GM21447 (cell line): ENCODE results near the gene SLC28A1.
A peak's percentile ranks its signal among the peaks of the same experiment; 100 is the strongest.
"Not testable (repeated sequence)": the region's sequence is repeated elsewhere in the genome, so short reads cannot be mapped to it uniquely, and the experiment has no call there.

Experiments
- ATAC-seq: cut with Tn5 transposase; IDR thresholded peaks from one replicate; pipeline ENCODE4 v1.9.1; 2021; ENCODE audit not compliant: unreplicated experiment

SLC28A1 gene

DNA sequence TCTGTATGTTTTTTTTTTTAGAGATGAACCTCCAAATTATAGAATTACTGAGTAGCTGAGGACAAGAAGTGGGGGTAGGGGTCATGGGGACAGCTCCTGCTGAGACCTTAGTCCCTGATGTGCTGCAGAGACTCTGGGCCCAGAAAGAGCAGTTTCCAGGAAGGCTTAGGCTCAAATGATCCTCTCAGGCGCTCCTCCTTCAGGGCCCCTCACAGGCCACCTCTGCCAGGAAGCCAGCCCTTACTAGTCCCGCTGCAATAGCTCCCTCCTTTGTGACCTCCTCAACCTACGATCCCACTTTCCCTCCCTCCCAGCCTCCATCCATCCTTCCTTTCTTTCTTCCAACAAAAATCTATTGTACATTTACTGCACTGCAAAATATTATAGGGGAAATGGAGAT is 24.6 kb downstream of the SLC28A1 start:
- ATAC-seq: no peak

- ATAC-seq: no peak
These were observed 25.3 kb downstream of the SLC28A1 start for GRCh38 chr15:84909782-84910181.

- no peak for ATAC-seq
These were observed 26.6 kb downstream of the SLC28A1 start for GRCh38 chr15:84910928-84911623.

- ATAC-seq: no peak
These were observed 27.6 kb downstream of the SLC28A1 start for GRCh38 chr15:84911879-84912660.

DNA sequence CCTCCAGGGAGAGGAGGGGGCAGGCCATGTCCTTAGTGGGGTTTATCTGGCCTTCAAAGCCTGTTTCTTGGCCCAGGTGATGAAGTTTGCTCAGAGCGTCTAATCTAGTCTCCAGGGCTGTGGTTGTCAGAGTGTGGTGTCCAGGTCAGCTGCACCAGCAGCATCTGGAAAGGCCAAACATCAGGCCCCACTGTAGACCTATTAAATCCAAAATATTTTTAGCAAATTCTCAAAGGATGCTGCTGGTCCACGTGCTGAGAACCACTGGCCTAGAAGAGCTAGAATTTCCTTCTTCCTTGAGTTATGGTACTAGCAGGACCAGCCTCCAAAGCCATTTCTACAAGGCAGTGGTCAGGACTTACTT is 28.9 kb downstream of the SLC28A1 start:
- no peak for ATAC-seq

DNA sequence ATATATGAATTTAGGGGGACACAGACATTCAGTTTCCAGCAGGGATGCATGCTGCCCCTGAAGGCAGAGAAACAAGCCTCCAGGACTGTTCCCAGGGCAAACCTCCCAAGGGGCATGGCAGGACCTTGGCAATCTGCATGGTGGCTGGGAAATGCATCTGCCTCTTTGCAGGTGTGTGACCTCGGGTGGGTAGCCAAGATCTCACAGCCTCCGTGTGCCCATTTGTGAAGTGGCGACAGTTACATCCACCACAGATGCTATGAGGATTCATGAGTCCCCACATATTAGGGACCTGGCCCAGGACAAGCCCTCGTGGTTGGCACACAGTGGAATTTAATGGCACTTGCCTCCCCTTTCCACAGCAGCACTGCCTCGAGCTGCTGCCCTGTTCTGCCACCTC is 29.9 kb downstream of the SLC28A1 start:
- ATAC-seq: no peak

GRCh38 chr15:84914909-84915605 is 30.6 kb downstream of the SLC28A1 start:
- peak; percentile 97 for ATAC-seq

- no peak for ATAC-seq
These were observed 31.1 kb downstream of the SLC28A1 start for GRCh38 chr15:84915606-84915958.

DNA sequence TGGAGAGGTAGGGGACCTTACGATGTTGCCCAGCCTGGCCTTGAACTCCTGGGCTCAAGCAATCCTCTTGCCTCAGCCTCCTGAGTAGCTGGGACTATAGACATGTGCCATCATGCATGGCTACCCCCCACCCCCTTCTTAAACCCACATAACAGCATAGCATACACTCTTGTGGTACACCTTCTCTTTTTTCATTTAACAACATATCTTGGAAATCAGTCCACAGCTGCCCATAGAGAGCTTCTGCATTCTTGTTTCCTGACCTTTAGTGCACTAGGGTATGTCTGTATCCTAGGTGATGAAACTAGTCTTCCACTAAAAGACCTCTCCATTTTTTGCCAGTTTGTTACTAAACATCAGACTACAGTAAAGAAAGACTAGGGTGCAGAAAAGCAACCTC is 33.0 kb downstream of the SLC28A1 start:
- ATAC-seq: no peak

- no peak for ATAC-seq
These were observed 34.7 kb downstream of the SLC28A1 start for GRCh38 chr15:84919106-84919667.

GRCh38 chr15:84921121-84921520 is 36.7 kb downstream of the SLC28A1 start:
- no peak for ATAC-seq

GRCh38 chr15:84922530-84922929 is 38.1 kb downstream of the SLC28A1 start:
- no peak for ATAC-seq

DNA sequence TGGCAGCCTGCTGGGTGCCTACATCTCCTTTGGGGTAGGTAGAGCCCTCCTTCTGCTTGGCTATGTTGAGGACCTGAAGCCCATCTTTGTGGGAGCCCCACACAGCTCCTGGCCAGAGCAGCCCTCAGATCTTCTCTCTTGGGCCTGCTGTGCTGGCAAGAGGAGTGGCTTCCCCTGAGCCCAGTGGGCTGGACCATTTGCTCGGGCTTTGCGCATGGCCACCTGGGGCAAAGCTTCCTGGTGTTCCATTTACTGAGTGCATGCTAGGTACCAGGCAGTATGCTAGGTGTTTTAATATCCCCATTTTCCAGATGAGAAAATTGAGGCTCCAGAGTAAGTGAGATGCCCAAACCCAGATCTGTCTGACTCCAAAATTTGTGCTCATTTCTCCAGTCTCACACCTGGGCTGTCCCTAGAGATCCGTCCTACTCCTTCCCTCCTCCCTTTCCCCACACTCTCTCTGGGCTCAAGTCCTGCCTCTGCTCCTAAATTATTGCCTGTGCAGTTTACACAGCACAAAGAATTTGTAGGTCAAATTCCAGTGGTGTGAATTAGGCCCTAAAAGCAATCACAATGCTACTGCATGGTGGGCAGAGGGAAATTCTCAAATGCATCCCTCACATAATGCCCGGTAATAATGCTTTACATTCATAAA is 39.7 kb downstream of the SLC28A1 start:
- no peak for ATAC-seq

- ATAC-seq: not testable (repeated sequence)
These were observed 40.5 kb downstream of the SLC28A1 start for GRCh38 chr15:84924821-84925569.

DNA sequence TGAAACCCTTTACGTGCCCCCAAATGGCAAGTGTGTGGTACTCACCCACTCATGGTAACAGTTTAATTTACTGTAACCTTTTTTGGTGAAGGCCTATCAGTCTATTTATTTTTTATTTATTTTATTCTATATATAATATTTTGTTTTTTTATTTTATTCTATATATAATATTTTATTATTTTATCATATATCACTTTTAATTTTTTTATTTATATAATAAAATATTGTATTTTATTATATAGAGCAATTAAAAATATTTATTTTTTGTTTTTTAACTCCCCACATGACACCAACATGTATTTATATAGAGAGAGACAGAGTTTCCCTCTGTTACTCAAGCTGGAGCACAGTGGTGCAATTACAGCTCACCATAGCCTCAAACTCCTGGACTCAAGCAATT is 41.4 kb downstream of the SLC28A1 start:
- ATAC-seq: no peak

DNA sequence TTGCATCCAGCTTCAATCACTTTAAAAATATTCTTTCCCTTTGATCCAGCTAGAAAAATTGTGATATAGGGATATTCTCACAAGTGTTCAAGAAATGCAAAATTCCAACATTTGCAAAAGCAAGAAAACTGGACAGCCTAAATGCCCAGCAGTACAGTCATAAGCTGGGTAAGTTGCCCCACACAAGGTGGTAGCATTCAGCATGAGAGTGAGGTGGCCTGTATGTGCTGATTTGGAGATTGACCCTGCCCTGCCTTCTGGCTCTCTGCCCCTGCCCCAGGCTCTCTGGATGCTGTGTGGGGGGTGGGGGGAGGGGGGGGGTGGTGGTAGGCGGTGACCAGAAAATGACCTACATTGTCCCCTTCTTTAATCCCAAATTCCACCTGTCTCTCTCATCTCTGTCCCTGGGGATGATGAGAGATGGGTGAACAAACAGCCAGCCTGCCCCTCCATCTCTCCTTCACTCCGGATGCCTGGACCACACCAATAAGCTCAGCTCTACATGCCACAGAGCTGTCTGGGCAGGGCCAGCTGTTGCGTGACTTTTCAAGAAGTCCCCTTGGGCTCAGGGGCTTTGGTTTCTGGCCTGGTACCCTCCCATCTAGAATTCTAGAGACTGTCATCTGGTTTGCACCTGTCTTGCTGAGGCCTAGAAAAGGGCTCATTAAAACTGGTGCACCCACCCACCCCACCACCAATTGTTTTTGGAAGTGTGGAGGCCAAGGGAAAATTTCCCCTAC is 42.2 kb downstream of the SLC28A1 start:
- no peak for ATAC-seq

- no peak for ATAC-seq
These were observed 44.3 kb downstream of the SLC28A1 start for GRCh38 chr15:84928843-84929168.

DNA sequence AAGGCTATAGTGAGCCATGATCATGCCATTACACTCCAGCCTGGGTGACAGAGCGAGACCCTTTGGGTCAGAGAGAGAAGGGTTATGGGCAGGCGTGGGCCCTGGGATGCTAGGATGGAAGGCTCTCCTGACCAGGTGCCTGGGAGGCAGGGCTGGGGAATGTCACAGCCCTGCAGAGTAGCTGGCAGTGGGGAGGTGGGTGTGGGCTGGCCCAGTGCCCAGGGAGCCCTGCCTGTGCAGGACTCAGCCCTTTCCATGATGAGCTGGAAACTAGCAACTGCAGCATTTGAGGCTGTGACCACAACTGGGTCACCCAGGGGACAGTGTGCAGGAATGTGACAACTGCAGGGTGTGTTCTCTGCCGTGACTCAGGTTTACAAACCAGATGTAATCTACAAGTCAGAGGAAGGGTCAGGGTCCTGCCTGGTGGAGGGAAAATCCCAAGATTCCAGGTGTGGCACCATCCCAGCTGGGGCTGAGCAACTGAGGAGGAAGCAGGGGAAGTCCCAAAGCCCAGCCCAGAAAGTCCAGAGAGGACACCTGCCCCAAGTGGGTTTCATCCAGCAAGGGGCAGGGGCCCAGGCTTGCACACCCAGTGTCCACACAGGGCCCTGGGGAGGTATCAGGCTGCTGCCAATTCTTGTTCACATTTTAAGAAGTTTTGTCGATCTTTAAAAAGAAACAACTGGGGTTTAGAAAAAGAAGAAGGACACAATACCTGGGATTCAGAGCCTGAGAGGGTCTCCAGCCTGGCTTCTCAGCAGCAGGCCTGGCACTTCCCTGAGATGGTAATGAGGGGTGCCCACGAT is 45.5 kb downstream of the SLC28A1 start:
- no peak for ATAC-seq
